Activated CD4-positive, CD25-positive, alpha-beta regulatory T cell treated with anti-CD3 and anti-CD28 coated beads, Interleukin-2, amount 50 U/mL, for 72 hours (primary cell): ENCODE results near the gene SLC38A9.
"Not testable (repeated sequence)": the region's sequence is repeated elsewhere in the genome, so short reads cannot be mapped to it uniquely, and the experiment has no call there.

Source experiments
- DNase-seq: peaks from one replicate; pipeline ENCODE4 v3.0.0; 2021

Gene SLC38A9, protein sequence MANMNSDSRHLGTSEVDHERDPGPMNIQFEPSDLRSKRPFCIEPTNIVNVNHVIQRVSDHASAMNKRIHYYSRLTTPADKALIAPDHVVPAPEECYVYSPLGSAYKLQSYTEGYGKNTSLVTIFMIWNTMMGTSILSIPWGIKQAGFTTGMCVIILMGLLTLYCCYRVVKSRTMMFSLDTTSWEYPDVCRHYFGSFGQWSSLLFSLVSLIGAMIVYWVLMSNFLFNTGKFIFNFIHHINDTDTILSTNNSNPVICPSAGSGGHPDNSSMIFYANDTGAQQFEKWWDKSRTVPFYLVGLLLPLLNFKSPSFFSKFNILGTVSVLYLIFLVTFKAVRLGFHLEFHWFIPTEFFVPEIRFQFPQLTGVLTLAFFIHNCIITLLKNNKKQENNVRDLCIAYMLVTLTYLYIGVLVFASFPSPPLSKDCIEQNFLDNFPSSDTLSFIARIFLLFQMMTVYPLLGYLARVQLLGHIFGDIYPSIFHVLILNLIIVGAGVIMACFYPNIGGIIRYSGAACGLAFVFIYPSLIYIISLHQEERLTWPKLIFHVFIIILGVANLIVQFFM

GRCh38 chr5:55712023-55712859 lies at the start of gene SLC38A9:
Gene SLC38A9, minus strand, starts transcription at chr5:55712324. Its CDS starts 14,366 bp downstream, at chr5:55697958.
- peak; percentile 91 for DNase-seq

GRCh38 chr5:55761721-55762120 lies 49.6 kb upstream of the SLC38A9 start:
- not testable (repeated sequence) for DNase-seq

DNA sequence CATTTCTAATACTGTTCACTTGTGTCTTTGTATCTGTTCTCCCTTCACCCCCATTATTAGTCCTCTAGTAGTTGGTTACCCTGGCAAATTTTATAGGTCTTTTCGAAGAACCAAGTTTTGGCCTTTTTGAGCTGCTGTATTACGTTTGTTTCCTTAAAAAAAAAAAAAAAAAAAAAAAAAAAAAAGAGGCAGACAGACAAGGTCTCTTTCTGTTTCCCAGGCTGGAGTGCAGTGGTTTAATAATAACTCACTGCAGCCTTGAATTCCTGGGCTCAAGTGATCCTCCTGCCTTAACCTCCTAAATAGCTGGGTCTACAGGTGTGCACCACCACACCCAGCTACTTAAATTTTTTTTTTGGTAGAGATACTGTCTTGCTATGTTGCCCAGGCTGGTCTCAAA lies 46.6 kb upstream of the SLC38A9 start:
- DNase-seq, result no peak

- no peak for DNase-seq
These were observed 46.1 kb upstream of the SLC38A9 start for GRCh38 chr5:55758231-55758630.

DNA sequence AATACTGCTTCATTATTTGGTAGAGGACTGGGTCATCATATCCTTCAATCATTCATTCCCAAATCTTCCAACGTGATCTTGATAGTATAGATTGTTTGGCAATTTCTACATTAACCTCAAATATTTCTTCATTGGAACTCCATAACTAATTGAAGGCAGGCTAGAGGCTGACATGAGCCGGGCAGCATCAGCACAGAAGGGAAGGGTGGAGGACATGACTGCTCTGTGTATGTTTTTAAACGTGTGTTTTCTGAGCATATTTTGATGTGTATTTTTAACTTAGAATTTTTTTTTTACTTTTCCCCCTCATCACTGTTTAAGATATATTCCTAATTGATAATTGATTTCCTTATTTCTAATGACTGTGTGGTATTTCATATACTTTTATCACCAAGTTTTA lies 38.4 kb upstream of the SLC38A9 start:
- DNase-seq, result no peak

GRCh38 chr5:55750063-55750462 lies 37.9 kb upstream of the SLC38A9 start:
- DNase-seq, result no peak

GRCh38 chr5:55749387-55749786 lies 37.3 kb upstream of the SLC38A9 start:
- no peak for DNase-seq

DNA sequence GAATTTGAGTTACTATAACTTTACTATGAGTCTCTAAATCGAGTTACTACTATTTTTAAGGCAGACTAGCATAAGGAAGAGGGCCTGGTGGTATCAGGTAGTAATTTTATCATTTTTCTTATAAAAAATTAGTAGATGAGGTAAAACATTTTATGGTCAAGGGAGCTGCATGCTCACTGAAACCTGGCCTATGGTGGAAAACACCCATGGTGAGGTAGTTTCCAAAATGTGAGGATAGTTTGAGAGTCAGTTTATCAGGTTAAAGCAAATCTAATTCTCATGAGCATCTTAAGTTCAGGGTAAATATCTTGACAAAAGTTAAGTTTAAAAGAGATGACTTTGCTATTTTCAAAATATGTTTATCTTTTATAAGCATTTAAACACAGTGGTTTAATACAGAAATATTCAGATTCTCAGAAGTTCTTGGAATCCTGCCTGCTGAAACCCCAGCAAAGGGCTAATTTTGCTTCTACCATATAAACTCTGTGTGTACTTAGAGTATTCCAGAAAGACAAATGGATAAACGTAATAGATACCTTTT lies 35.7 kb upstream of the SLC38A9 start:
- no peak for DNase-seq

- no peak for DNase-seq
These were observed 30.7 kb upstream of the SLC38A9 start for GRCh38 chr5:55742778-55743177.

DNA sequence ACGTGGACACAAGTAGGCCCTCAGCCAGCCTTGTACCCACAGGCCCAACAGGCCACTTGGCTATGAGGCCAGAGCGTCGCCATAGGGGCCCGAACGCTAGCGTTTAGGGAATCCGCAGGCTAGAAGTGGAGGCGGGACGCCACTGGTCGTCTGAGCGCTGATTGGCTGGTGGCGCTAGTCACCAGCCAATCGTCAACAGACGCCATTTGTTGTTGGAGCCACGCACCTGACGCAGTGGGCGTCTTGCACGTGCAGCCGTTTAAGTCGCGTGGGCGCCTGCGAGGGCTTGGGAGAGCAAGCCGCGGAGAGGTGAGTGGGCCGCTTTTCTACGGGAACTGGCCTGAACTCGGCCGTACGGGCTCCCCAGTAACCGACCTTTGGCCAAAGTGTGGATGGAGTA lies 25.7 kb upstream of the SLC38A9 start, which contains the start of gene DDX4:
Gene DDX4, plus strand, starts transcription at position 269 of the 400 bp plus-strand sequence. CDS start 903 bp downstream, outside the sequence.
- no peak for DNase-seq

GRCh38 chr5:55734658-55735057 lies 22.5 kb upstream of the SLC38A9 start:
- no peak for DNase-seq

GRCh38 chr5:55732585-55732984 lies 20.5 kb upstream of the SLC38A9 start:
- DNase-seq, result no peak

DNA sequence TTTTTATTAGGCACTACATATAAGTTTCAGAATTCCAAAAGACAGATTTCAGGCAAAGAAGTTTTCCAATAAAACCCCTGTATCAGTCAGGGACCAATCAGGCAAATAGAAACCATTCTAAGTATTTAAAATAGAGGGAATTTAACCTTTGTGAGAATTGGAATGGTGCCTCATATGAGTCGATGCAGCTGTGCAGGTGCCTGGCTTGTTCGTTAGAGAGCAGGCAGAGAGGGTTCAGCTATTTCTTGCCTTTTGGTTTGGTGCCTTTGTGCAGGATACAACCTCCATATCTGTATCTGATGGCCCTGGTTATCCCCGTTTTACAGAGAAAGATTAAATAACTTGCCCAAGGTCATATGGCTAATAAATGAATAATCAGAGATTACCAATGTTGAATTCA lies 19.7 kb upstream of the SLC38A9 start:
- no peak for DNase-seq

GRCh38 chr5:55724281-55724680 lies 12.2 kb upstream of the SLC38A9 start:
- DNase-seq, result no peak

- no peak for DNase-seq
These were observed 8.1 kb upstream of the SLC38A9 start for GRCh38 chr5:55720188-55720703.

DNA sequence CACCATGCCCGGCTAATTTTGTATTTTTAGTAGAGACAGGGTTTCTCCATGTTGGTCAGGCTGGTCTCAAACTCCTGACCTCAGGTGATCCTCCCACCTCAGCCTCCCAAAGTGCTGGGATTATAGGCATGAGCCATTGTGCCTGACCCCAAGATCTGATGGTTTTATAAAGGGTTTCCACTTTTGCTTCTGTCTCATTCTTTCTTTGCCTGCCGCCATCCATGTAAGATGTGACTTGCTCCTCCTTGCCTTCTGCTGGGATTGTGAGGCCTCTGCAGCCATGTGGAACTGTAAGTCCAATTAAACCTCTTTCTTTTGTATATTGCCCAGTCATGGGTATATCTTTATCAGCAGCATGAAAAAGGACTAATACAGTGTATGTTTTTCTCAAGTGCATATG lies 6.9 kb upstream of the SLC38A9 start:
- not testable (repeated sequence) for DNase-seq

DNA sequence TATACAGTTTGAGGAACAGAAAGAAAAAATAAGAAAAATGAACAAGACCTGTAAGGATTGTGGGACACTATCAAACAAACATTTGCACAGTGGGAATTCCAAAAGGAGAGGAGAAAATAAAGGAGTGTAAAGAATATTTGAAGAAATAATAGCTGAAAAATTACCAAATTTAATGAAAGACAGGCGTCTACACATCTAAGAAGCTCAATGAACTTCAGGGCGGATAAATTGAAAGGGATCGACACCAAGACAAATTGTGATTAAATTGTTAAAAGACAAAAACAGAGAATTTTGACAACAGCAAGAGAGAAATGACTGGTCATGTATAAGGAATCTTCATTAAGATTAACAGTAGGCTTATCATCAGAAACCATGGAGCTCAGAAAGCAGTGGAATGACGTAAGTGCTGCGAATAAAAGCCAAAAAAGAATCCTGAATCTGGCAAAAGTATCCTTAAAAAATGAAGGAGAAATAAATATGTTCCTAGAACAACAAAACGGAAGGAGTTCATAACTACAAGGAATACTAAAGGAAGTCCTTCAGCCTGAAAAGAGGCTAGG lies 3.5 kb upstream of the SLC38A9 start:
- DNase-seq, result no peak

DNA sequence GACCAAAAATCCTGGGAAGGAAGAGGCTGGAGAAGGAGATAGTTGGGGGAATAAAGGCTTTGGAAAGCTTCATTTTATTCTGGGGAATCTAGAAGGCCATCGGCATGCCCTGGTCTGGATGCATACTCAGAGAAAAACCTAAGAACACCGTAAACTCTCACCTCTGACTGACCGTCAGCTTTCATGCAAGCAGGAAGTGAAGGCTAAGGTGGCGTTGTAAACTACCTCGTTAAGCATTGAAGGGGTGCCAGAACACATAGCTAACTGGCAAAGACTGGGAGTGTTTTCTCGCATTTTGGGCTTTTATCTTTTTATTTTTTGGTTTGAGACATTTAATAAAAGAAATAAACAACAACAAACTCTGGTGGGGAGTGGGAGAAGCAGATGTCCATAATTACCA lies 2.6 kb upstream of the SLC38A9 start:
- no peak for DNase-seq

- DNase-seq, result no peak
These were observed 2.2 kb upstream of the SLC38A9 start for GRCh38 chr5:55714339-55714738.

- DNase-seq, result no peak
These were observed 1.7 kb upstream of the SLC38A9 start for GRCh38 chr5:55713871-55714270.

DNA sequence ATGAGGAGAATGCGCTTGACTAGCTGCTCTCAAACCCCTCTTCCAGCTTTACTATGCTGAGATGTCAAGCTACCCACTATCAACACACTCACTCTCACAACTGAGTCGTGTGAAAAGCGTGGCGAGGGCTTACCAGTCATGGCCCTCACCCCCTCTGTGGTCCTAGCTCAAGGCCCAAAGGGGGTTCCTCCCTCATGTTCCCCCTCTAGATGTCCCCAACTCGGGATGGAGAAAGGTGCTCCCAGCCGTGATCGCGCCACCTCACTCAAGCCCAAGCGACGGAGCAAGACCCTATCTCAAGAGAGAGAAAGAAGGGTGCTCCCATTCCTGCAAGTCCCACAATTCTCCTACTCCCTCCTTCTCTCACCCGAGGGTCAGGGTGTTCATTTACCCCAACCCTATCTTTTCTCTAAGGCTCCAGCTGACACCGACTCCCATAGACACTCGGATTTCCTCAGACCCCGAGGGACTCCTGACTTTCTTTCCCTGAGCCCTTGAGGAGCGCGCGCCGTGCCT lies 559 bp downstream of the SLC38A9 start:
- no peak for DNase-seq

- no peak for DNase-seq
These were observed 3.4 kb downstream of the SLC38A9 start for GRCh38 chr5:55708732-55709131.

DNA sequence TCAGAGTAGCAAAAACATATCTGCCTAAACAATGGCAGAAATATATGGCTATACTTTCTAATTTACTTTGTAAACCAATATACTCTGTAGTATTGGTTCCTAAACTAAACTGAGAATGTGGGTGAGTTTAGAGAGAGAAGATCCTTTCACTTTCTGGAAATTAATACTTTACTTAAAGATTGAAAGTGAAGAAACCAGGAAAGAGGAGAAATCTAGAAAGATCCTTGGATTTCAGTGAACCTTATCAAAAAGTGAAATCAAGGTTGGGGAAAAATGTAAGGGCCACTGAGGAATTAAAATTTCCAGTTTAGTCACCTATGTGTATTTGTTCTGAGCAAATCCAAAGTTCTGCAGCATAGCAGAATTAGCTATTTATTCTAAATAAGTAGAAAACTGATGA lies 5.9 kb downstream of the SLC38A9 start:
- no peak for DNase-seq
